CD8-positive, alpha-beta memory T cell (primary cell): Measurements from ENCODE around the gene PDXP. TPM values are rescaled to one million over a fixed set of nuclear protein-coding genes. Genes with fewer than 3 reads are reported as not detected.

Experiments used
- CTCF ChIA-PET: fragments of 350-600 bp; sonication (Branson Sonifier 250); formaldehyde crosslinking; loops from one replicate; lab custom pipeline; 2021; ENCODE audit warnings: antibody characterized with exemption; lab: Charles Lee
- POLR2A ChIA-PET: fragments of 350-600 bp; sonication (Branson Sonifier 250); formaldehyde crosslinking; loops from one replicate; lab custom pipeline; 2021; ENCODE audit warnings: antibody characterized with exemption; lab: Charles Lee
- DNase-seq, 5 donors: peaks; one replicate each; pipeline versions ENCODE4 v3.0.0 to v3.0.0-alpha.2; 2020 to 2022; ENCODE audit warnings: mixed read lengths in 1 of 5
- H3K27ac ChIP-seq: one replicate; pipeline ENCODE4 v1.7.0; 2013; ENCODE audit warnings: low read depth, mild to moderate bottlenecking, low read length, moderate library complexity
- H3K27me3 ChIP-seq: 2 replicates; pipeline ENCODE4 v1.7.0; 2013; ENCODE audit warnings: low read length, mild to moderate bottlenecking; ENCODE audit not compliant: insufficient read depth, poor library complexity, severe bottlenecking
- H3K36me3 ChIP-seq: 2 replicates; pipeline ENCODE4 v1.7.0; 2013; ENCODE audit warnings: mild to moderate bottlenecking, low read length, moderate library complexity; ENCODE audit not compliant: insufficient read depth
- H3K4me1 ChIP-seq: 2 replicates; pipeline ENCODE4 v1.7.0; 2013; ENCODE audit warnings: mild to moderate bottlenecking, low read length, moderate library complexity; ENCODE audit not compliant: insufficient read depth
- H3K4me3 ChIP-seq: 2 replicates; pipeline ENCODE4 v1.7.0; 2013; ENCODE audit warnings: mild to moderate bottlenecking, low read length
- H3K9me3 ChIP-seq: 2 replicates; pipeline ENCODE4 v1.7.0; 2013; ENCODE audit warnings: mild to moderate bottlenecking, low read length
- H3K27ac Mint-ChIP-seq, 8 donors: one replicate each; pipeline ENCODE4 v1.8.0; 2020 to 2021; ENCODE audit warnings: mixed read lengths in 8 of 8, mild to moderate bottlenecking in 6 of 8, inconsistent platforms in 3 of 8, moderate library complexity in 3 of 8
- H3K27me3 Mint-ChIP-seq, 2 donors: one replicate each; pipeline ENCODE4 v1.8.0; 2020 to 2021; ENCODE audit warnings: mixed read lengths in 2 of 2, mild to moderate bottlenecking in 1 of 2, moderate library complexity in 1 of 2
- H3K36me3 Mint-ChIP-seq, 3 donors: one replicate each; pipeline ENCODE4 v1.8.0; 2020 to 2021; ENCODE audit warnings: mixed read lengths in 3 of 3, inconsistent platforms in 1 of 3, mild to moderate bottlenecking in 1 of 3
- H3K4me1 Mint-ChIP-seq, 3 donors: one replicate each; pipeline ENCODE4 v1.8.0; 2020 to 2021; ENCODE audit warnings: mixed read lengths in 3 of 3, inconsistent platforms in 1 of 3, mild to moderate bottlenecking in 1 of 3
- H3K4me3 Mint-ChIP-seq, 7 donors: one replicate each; pipeline ENCODE4 v1.8.0; 2020 to 2021; ENCODE audit warnings: mixed read lengths in 7 of 7, mild to moderate bottlenecking in 6 of 7, moderate library complexity in 4 of 7, inconsistent platforms in 2 of 7
- H3K9me3 Mint-ChIP-seq, 5 donors: one replicate each; pipeline ENCODE4 v1.8.0; 2020 to 2022; ENCODE audit warnings: mixed read lengths in 5 of 5, mild to moderate bottlenecking in 3 of 5, moderate library complexity in 2 of 5, inconsistent platforms in 1 of 5
- polyA plus RNA-seq: library from polyadenylated mRNA; unstranded; fragments of 300-500 nt; fragmentation: Illumina TruSeq; gene quantifications from one replicate; pipeline ENCODE4 v1.2.3, GENCODE V29; 2021
- total RNA-seq, 2 experiments: library from RNA; stranded (reverse); gene quantifications; one replicate each; pipeline ENCODE4 v1.2.3, GENCODE V29; 2021

Gene PDXP
- total and polyA plus RNA-seq, 3 experiments from 2014 or later: 7.1 to 37.8 (median 36.0) TPM

DNA sequence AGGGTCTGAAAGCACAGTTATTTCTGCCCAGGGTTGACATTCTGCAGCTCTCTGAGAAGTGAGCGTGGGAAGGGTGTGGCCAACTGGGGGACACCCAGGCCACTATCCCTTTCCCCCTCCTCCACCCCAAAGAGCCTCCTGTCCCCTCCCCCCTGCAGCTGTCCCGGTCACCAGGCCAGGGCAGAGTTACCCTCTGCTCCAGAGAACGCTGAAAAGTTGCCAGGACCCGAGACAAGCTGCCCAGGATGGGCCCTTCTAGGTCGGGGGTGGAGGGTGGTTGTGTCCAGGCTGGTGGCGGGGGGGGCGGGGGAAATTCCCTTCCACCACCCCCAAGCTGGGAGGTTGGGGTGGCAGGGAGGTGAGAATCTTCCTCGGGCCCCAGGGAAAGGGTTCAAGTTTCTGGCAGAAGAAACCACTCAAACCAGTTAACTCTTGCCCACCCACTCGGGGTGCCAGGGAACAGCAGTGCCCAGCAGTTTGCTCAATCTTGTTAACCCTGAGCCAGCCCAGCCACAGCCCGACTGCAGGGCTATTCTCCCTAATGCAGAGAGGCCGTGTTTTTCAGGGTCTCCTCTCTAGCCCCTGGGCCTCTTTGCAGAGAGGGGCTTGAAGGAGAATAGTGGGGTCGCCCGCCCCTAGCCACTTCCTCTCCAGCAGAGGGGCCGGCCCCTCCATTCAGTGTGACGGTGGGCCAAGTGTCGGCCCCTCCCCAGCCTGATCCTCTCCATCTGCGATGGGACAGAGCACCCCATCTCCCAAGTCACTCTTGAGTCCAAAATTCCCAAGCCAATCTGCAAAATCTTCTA lies 17.6 kb downstream of the PDXP start:
- Histone ChIP-seq H3K4me1 (peaks cover 44% of the 10 kb centered on the region), H3K4me3 (peak overlapping the region; percentile 68), H3K27me3 (no peaks in the 10 kb centered on the region), H3K27ac (peak overlapping the region; percentile 83), H3K36me3 (no peaks in the 10 kb centered on the region), H3K9me3 (no peaks in the 10 kb centered on the region)
- Mint-ChIP-seq H3K36me3 (peaks cover 0 to 16% (median 4%) of the 10 kb centered on the region in 3 donors), H3K27me3 (no peaks in the 10 kb centered on the region), H3K27ac (peak overlapping the region; percentile 93 to 100 (median 99)), H3K4me3 (peak overlapping the region; percentile 85 to 97 (median 89)), H3K4me1 (peaks cover 38 to 68% (median 40%) of the 10 kb centered on the region in 3 donors), H3K9me3 (no peaks in the 10 kb centered on the region)
- ChIA-PET CTCF (interaction anchor here (0.6 to 16.7 kb wide), 8 partner anchors 9 to 68 kb away, joined by 3 to 375 read pairs (median 10); partner anchors contain the start of genes GGA1, NOL12, PDXP and SH3BP1), POLR2A (interaction anchor here (1.1 to 4.7 kb wide), 6 partner anchors 15 to 49 kb away, joined by 3 to 59 read pairs (median 7); partner anchors contain the start of gene PDXP)
- DNase-seq: peak in 1 of 5 donors; percentile 35

DNA sequence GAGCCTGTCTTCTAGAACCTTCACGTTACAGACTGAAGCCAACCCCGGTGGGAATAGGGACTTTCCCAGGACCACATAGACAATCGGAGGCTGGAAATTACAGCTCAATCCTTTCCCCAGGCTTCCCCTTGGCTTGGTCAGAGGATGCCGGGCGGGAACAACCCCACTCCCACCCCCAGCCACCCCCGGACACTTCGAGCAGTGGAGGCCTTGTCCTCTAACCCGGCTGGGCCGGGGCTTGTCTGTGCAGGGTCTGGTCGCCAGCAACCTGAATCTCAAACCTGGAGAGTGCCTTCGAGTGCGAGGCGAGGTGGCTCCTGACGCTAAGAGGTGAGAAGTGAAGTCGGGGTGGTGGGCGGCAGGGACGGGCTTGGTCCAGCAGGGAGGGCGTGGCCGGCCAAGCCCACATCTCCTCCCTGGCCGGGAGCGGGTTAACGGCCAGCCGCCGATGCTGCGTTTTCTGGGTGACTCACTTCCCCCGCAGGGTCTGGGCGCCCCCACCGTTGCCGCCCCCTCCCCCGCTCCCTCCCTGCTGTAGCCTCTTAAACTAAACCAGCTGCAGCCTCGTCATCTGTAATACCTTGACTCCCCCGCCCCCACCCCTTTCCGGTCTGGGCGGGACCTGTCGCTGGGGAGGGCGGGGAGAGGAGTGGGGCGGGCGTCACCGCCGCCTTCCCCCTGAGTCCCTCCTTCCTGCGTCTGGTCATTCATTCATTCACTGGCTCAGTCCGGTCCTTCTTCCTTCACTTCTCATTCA lies 18.4 kb downstream of the PDXP start:
- H3K4me3 Mint-ChIP-seq: peak overlapping the region; percentile 85 to 97 (median 89)
- POLR2A ChIA-PET: interaction anchor here (0.6 to 4.7 kb wide), 11 partner anchors 9 to 901 kb away, joined by 3 to 59 read pairs (median 5); partner anchors contain the start of genes GGA1, IFT27, NOL12 and PDXP
- Histone ChIP-seq H3K4me3 (peak overlapping the region; percentile 68), H3K4me1 (peaks cover 45% of the 10 kb centered on the region), H3K36me3 (no peaks in the 10 kb centered on the region), H3K27me3 (no peaks in the 10 kb centered on the region), H3K9me3 (no peaks in the 10 kb centered on the region), H3K27ac (peak overlapping the region; percentile 83)
- H3K9me3 Mint-ChIP-seq: no peaks in the 10 kb centered on the region
- no peaks in the 10 kb centered on the region for H3K27me3 Mint-ChIP-seq
- DNase-seq: peak; percentile 88 to 96 (median 91)
- peaks cover 0 to 16% (median 4%) of the 10 kb centered on the region in 3 donors for H3K36me3 Mint-ChIP-seq
- peak overlapping the region; percentile 93 to 100 (median 99) for H3K27ac Mint-ChIP-seq
- CTCF ChIA-PET: interaction anchor here (0.6 to 16.7 kb wide), 7 partner anchors 9 to 69 kb away, joined by 3 to 375 read pairs (median 30); partner anchors contain the start of genes GGA1, NOL12, PDXP and SH3BP1
- H3K4me1 Mint-ChIP-seq: peaks cover 44 to 69% (median 45%) of the 10 kb centered on the region in 3 donors

DNA sequence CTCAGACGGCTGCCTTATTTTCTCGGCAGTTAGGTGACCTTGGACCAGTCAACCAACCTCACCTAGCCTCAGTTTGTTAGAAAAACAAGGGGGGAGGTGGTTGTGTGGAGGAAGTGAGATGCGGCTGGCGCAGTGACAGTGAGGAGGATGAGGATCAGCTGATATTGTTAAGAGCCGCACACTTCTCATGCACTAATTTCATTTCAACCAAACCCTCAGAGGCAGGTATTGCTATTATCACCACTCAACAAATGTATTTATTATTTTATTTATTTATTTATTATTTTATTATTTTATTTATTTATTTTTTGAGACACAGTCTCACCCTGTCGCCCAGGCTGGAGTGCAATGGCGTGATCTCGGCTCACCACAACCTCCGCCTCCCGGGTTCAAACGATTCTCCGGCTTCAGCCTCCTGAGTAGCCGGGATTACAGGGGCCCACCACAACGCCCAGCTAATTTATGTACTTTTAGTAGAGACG lies 19.0 kb downstream of the PDXP start:
- peaks cover 38% of the 10 kb centered on the region for H3K4me1 ChIP-seq
- H3K27me3 ChIP-seq: no peaks in the 10 kb centered on the region
- H3K9me3 ChIP-seq: no peaks in the 10 kb centered on the region
- peak overlapping the region; percentile 93 to 100 (median 99) for H3K27ac Mint-ChIP-seq
- H3K27ac ChIP-seq: peak overlapping the region; percentile 83
- peak overlapping the region; percentile 68 for H3K4me3 ChIP-seq
- no peak for DNase-seq
- H3K27me3 Mint-ChIP-seq: no peaks in the 10 kb centered on the region
- H3K36me3 Mint-ChIP-seq: peaks cover 0 to 16% (median 4%) of the 10 kb centered on the region in 3 donors
- no peaks in the 10 kb centered on the region for H3K36me3 ChIP-seq
- peaks cover 39 to 63% (median 39%) of the 10 kb centered on the region in 3 donors for H3K4me1 Mint-ChIP-seq
- peak overlapping the region; percentile 85 to 97 (median 89) for H3K4me3 Mint-ChIP-seq
- H3K9me3 Mint-ChIP-seq: no peaks in the 10 kb centered on the region
- ChIA-PET POLR2A (interaction anchor here (0.6 to 4.7 kb wide), 11 partner anchors 8 to 901 kb away, joined by 3 to 59 read pairs (median 5); partner anchors contain the start of genes GGA1, IFT27, NOL12 and PDXP), CTCF (interaction anchor here (0.6 to 16.7 kb wide), 6 partner anchors 9 to 70 kb away, joined by 3 to 375 read pairs (median 22); partner anchors contain the start of genes GGA1, NOL12, PDXP and SH3BP1)

DNA sequence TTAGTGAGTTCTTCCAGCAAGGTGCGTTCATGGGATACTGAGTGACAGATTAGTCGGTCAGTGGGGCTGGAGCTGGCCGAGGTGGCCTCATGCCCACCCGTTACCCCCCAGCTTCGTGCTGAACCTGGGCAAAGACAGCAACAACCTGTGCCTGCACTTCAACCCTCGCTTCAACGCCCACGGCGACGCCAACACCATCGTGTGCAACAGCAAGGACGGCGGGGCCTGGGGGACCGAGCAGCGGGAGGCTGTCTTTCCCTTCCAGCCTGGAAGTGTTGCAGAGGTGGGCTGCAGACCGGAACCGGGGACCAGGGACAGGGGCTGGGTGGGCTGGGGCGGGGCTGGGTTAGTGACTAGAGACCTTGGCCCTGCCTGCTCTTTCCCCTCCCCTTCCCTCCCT lies 19.8 kb downstream of the PDXP start:
- Histone ChIP-seq H3K4me1 (peaks cover 31% of the 10 kb centered on the region), H3K9me3 (no peaks in the 10 kb centered on the region), H3K27me3 (no peaks in the 10 kb centered on the region), H3K36me3 (no peaks in the 10 kb centered on the region), H3K27ac (no peak overlapping the region), H3K4me3 (no peak overlapping the region)
- POLR2A ChIA-PET: interaction anchor here (1.6 to 4.7 kb wide), 4 partner anchors 20 to 53 kb away, joined by 5 to 59 read pairs (median 8); partner anchors contain the start of gene PDXP
- no peaks in the 10 kb centered on the region for H3K9me3 Mint-ChIP-seq
- H3K27me3 Mint-ChIP-seq: no peaks in the 10 kb centered on the region
- H3K27ac Mint-ChIP-seq: peak overlapping the region in 6 of 8 donors; percentile 82 to 99 (median 96)
- peaks cover 37 to 54% (median 38%) of the 10 kb centered on the region in 3 donors for H3K4me1 Mint-ChIP-seq
- no peak overlapping the region for H3K4me3 Mint-ChIP-seq
- DNase-seq: no peak
- H3K36me3 Mint-ChIP-seq: peaks cover 0 to 16% (median 4%) of the 10 kb centered on the region in 3 donors
- CTCF ChIA-PET: interaction anchor here (5.6 to 16.7 kb wide), 4 partner anchors 16 to 70 kb away, joined by 38 to 375 read pairs (median 68); partner anchors contain the start of genes GGA1, PDXP and SH3BP1

DNA sequence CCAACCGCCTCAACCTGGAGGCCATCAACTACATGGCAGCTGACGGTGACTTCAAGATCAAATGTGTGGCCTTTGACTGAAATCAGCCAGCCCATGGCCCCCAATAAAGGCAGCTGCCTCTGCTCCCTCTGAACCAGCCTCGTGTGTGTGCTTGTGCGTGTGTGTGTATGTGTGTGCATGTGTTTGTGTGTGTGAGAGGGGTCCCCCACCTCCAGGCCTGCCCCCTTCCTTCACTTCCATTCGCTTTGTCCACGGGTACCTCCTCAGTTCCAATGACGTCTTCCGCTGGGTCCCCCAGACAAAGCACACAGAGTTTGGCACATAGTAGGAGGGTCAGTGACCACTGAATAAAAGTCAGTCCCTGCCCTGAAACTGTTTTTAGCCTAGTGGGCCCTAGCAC lies 21.1 kb downstream of the PDXP start:
- no peaks in the 10 kb centered on the region for H3K27me3 Mint-ChIP-seq
- Histone ChIP-seq H3K27ac (no peak overlapping the region), H3K27me3 (no peaks in the 10 kb centered on the region), H3K9me3 (no peaks in the 10 kb centered on the region), H3K36me3 (no peaks in the 10 kb centered on the region), H3K4me1 (peaks cover 26% of the 10 kb centered on the region), H3K4me3 (no peak overlapping the region)
- peaks cover 28 to 43% (median 31%) of the 10 kb centered on the region in 3 donors for H3K4me1 Mint-ChIP-seq
- POLR2A ChIA-PET: interaction anchor here (1.2 kb wide), 1 partner anchor 21 kb away, joined by 3 read pairs; the partner anchor contains the start of gene PDXP
- no peak for DNase-seq
- peaks cover 0 to 16% (median 4%) of the 10 kb centered on the region in 3 donors for H3K36me3 Mint-ChIP-seq
- no peaks in the 10 kb centered on the region for H3K9me3 Mint-ChIP-seq
- peak overlapping the region in 5 of 8 donors; percentile 43 to 80 (median 44) for H3K27ac Mint-ChIP-seq
- H3K4me3 Mint-ChIP-seq: peak overlapping the region in 2 of 7 donors; percentile 41 to 68
- CTCF ChIA-PET: interaction anchor here (0.7 to 16.7 kb wide), 7 partner anchors 8 to 72 kb away, joined by 3 to 375 read pairs (median 38); partner anchors contain the start of genes GGA1, PDXP and SH3BP1

DNA sequence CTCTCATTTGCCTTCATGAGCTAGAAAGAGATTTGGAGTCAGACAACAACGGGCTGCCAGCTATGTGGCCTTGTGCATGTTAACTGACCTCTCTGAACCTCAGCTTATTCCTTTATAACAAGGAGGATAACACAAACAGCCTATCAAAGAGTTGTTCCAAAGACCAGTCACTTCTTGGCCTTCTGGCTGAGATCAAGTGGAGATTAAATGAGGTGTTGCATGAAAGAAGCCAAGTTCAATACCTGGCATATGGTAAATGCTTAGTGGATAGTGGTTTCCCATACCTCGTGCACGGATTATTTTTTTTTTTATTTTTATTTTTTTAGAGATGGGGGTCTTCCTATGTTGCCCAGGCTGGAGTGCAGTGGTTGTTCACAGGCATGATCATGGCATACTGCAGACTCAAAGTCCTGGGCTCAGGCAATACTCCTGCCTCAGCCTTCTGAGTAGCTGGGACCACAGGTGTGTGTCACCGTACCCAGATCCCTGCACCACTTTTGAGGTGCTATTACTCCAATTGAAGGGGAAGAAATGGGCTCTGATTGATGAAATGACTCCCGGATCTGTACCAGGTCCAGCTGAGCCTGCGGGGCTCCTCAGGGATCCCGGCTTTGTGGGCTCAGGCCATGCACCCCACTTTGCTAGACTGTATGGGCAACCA lies 21.8 kb downstream of the PDXP start:
- peaks cover 0 to 16% (median 4%) of the 10 kb centered on the region in 3 donors for H3K36me3 Mint-ChIP-seq
- Histone ChIP-seq H3K27ac (no peak overlapping the region), H3K9me3 (no peaks in the 10 kb centered on the region), H3K36me3 (no peaks in the 10 kb centered on the region), H3K27me3 (no peaks in the 10 kb centered on the region), H3K4me1 (peaks cover 20% of the 10 kb centered on the region), H3K4me3 (no peak overlapping the region)
- H3K27ac Mint-ChIP-seq: peak overlapping the region in 3 of 8 donors; percentile 44 to 66 (median 57)
- H3K4me1 Mint-ChIP-seq: peaks cover 27 to 36% (median 29%) of the 10 kb centered on the region in 3 donors
- ChIA-PET CTCF (interaction anchor here (1.0 to 16.7 kb wide), 10 partner anchors 11 to 141 kb away, joined by 4 to 375 read pairs (median 24); partner anchors contain the start of genes GGA1, PDXP and SH3BP1), POLR2A (interaction anchor here (1.2 to 1.9 kb wide), 2 partner anchors 22 to 37 kb away, joined by 3 to 10 read pairs; partner anchors contain the start of gene PDXP)
- no peaks in the 10 kb centered on the region for H3K9me3 Mint-ChIP-seq
- no peaks in the 10 kb centered on the region for H3K27me3 Mint-ChIP-seq
- no peak for DNase-seq
- H3K4me3 Mint-ChIP-seq: peak overlapping the region in 2 of 7 donors; percentile 34 to 68
